IPS-20b (cell line): ENCODE measurements around the gene RERE.
"Not testable (repeated sequence)": the region's sequence is repeated elsewhere in the genome, so short reads cannot be mapped to it uniquely, and the experiment has no call there.

Source experiments
- H3K27ac ChIP-seq: one replicate; pipeline ENCODE4 v1.5.1; 2013; ENCODE audit warnings: low read length
- H3K27me3 ChIP-seq: 2 replicates; pipeline ENCODE4 v1.6.1; 2013; ENCODE audit warnings: mild to moderate bottlenecking, low read length, inconsistent platforms; ENCODE audit not compliant: insufficient read depth
- H3K36me3 ChIP-seq: 2 replicates; pipeline ENCODE4 v1.6.1; 2013; ENCODE audit warnings: low read depth, mild to moderate bottlenecking, inconsistent platforms, low read length, moderate library complexity; ENCODE audit not compliant: insufficient read depth
- H3K4me1 ChIP-seq: 2 replicates; pipeline ENCODE4 v1.6.1; 2013; ENCODE audit warnings: mild to moderate bottlenecking, control low read depth, inconsistent platforms, low read length, moderate library complexity; ENCODE audit not compliant: insufficient read depth
- H3K4me3 ChIP-seq: 2 replicates; pipeline ENCODE4 v1.5.1; 2013; ENCODE audit warnings: mild to moderate bottlenecking, low read length, inconsistent platforms
- H3K9ac ChIP-seq: 2 replicates; pipeline ENCODE4 v1.6.1; 2013; ENCODE audit warnings: low read depth, mild to moderate bottlenecking, inconsistent platforms, low read length, moderate library complexity
- H3K9me3 ChIP-seq: 2 replicates; pipeline ENCODE4 v1.6.1; 2013; ENCODE audit warnings: mild to moderate bottlenecking, low read depth, low read length, inconsistent platforms; ENCODE audit not compliant: insufficient read depth

Gene RERE

DNA sequence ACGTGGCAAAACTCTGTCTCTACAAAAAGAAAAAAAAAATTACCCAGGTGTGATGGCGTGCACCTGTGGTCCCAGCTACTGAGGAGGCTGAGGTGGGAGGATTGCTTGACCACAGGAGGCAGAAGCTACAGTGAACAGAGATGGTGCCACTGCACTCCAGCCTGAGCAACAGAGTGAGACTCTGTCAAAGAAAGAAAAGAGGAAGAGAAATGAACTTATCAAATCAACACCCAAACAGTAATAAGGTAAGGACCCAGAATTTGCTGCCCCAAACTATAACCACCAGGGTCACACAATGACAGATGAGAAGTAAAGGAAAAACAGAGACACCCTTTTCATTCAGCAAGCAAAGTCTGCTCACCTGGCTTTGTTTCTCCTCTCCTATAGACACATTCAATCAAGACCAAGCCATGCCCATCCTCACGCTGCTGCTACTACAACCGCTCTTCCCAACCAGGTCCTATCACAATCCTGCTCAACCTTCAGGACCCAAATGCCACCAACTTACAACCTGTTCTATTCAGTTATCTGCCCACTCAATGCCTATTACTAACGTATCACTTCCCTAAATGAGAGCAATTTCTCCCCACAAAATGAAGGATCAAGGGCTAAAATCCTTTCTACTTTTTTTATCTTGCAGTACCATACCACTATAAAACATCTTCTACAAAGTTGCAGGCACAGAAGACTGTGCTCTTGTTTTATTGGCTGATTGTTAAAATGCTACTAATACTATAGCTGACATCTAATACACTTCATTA is 183.5 kb downstream of the RERE start:
- Histone ChIP-seq H3K27ac (no peak overlapping the region), H3K9me3 (no peaks in the 10 kb centered on the region), H3K27me3 (no peaks in the 10 kb centered on the region), H3K9ac (no peak overlapping the region), H3K36me3 (no peaks in the 10 kb centered on the region), H3K4me3 (no peak overlapping the region), H3K4me1 (peaks cover 23% of the 10 kb centered on the region)

DNA sequence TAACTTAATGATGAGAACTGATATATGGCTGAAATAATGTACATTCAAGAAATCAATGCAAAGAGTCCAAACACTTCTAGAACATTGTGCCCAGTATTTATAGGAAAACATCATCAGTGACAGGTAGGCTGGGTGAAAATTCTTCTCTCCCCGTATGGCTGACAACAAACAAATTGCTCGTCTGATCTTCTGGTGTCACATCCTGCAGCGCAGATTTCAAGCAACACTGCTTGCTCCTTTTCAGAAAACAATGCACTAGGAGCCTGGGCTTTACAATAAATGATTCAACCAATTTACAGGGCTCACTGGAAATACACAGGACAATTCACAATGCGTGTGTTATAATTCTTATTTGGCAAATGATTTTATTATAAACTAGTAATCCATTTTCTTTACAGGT is 185.3 kb downstream of the RERE start:
- H3K27ac ChIP-seq, result no peak overlapping the region
- H3K9ac ChIP-seq, result no peak overlapping the region
- H3K4me3 ChIP-seq, result no peak overlapping the region
- no peaks in the 10 kb centered on the region for H3K9me3 ChIP-seq
- peaks cover 30% of the 10 kb centered on the region for H3K4me1 ChIP-seq
- H3K36me3 ChIP-seq, result no peaks in the 10 kb centered on the region
- no peaks in the 10 kb centered on the region for H3K27me3 ChIP-seq

GRCh38 chr1:8631163-8631562 is 186.3 kb downstream of the RERE start:
- Histone ChIP-seq H3K36me3 (no peaks in the 10 kb centered on the region), H3K27ac (no peak overlapping the region), H3K4me3 (no peak overlapping the region), H3K27me3 (no peaks in the 10 kb centered on the region), H3K4me1 (peaks cover 39% of the 10 kb centered on the region), H3K9me3 (no peaks in the 10 kb centered on the region), H3K9ac (no peak overlapping the region)

- no peaks in the 10 kb centered on the region for H3K27me3 ChIP-seq
- no peak overlapping the region for H3K4me3 ChIP-seq
- no peak overlapping the region for H3K27ac ChIP-seq
- no peaks in the 10 kb centered on the region for H3K36me3 ChIP-seq
- no peak overlapping the region for H3K9ac ChIP-seq
- H3K4me1 ChIP-seq, result peaks cover 47% of the 10 kb centered on the region
- H3K9me3 ChIP-seq, result no peaks in the 10 kb centered on the region
These were observed 188.0 kb downstream of the RERE start for GRCh38 chr1:8629241-8630091.

GRCh38 chr1:8628606-8629005 is 188.8 kb downstream of the RERE start:
- Histone ChIP-seq H3K4me3 (no peak overlapping the region), H3K4me1 (peaks cover 47% of the 10 kb centered on the region), H3K27me3 (no peaks in the 10 kb centered on the region), H3K27ac (no peak overlapping the region), H3K9me3 (no peaks in the 10 kb centered on the region), H3K36me3 (peaks cover 4% of the 10 kb centered on the region; the same call in 1 of the 2 replicates), H3K9ac (no peak overlapping the region)

DNA sequence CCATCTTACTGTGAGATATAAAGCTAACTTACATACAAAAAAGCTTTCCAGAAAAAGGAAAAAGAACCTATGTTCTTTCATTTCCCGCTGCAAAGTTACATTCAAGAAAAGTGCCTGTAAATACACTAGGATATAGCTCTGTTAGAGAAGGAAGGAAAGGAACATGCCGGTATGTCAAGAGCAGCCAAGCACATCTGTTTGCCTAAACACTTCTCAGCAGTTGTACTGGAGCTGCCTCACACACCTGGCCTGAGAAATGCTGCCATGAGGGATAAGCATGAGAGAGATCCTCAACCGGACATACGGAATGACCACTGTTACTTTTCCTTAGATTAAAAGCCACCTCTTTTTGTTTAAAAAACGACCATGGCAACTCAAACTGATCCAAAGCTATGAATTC is 189.7 kb downstream of the RERE start:
- Histone ChIP-seq H3K4me3 (no peak overlapping the region), H3K36me3 (peaks cover 5% of the 10 kb centered on the region; the same call in 1 of the 2 replicates), H3K27me3 (no peaks in the 10 kb centered on the region), H3K9ac (no peak overlapping the region), H3K27ac (no peak overlapping the region), H3K4me1 (peaks cover 47% of the 10 kb centered on the region), H3K9me3 (no peaks in the 10 kb centered on the region)

DNA sequence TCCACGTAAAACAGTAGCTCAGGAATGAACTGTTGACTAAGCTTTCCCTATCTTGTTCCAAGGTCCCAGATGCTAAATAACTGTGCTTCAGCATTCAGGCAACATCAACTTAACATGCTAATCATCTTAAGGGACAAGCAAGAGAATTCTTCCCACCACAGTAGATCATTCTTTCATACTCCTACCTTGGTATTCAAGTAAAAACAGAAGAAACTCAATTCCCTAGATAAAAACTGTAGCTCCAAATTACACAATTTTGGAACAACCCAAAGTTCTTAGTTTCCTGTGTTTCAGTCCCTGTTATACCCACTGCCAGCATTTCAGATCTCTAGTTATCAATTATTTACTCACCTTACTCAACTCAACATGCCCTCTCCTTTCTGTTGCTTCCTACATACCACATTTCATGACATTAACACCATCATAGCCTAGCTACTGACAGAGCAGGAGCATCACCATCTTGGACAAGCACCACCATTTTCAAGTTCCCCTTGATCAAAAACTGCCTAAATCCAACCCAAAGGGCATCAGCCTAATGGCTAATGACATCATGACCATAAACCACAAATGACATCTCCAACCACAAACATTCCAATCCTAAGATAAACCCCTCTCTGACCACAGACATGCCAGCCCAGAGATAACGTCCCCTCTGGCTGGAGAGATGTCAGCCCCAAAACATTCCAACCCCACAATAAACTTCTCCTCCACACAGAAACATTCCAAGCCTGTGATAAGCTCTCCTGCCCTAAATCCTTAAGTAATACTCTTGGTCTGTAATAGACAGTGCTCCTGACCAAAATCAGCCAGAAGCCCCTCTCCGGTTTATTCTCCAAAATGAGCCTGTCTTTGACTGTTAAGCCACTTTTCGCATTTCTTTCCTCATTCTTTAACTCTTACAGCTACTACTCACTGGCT is 191.2 kb downstream of the RERE start:
- Histone ChIP-seq H3K27me3 (no peaks in the 10 kb centered on the region), H3K27ac (no peak overlapping the region), H3K36me3 (peaks cover 5% of the 10 kb centered on the region; the same call in 1 of the 2 replicates), H3K9ac (no peak overlapping the region), H3K4me1 (peaks cover 40% of the 10 kb centered on the region), H3K9me3 (no peaks in the 10 kb centered on the region), H3K4me3 (no peak overlapping the region)

DNA sequence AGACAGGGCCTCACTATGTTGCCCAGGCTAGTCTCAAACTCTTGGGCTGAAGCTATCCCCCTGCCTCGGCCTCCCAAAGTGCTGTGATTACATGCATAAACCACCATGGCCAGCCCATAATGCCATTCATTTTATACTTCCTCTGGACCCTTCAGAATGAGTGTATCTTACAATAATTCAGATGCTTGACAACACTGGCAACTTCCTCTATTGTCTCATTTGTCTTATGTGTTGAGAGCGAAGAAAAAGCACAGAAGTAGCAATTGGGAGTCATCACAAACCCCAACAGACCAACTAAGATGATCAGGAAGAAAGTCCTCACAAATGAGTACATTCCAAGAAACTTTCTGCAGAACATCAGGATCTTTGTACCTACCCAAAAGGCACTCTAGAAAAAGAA is 191.9 kb downstream of the RERE start:
- Histone ChIP-seq H3K9me3 (no peaks in the 10 kb centered on the region), H3K9ac (no peak overlapping the region), H3K27ac (no peak overlapping the region), H3K27me3 (no peaks in the 10 kb centered on the region), H3K4me3 (no peak overlapping the region), H3K36me3 (peaks cover 5% of the 10 kb centered on the region; the same call in 1 of the 2 replicates), H3K4me1 (peaks cover 39% of the 10 kb centered on the region)

DNA sequence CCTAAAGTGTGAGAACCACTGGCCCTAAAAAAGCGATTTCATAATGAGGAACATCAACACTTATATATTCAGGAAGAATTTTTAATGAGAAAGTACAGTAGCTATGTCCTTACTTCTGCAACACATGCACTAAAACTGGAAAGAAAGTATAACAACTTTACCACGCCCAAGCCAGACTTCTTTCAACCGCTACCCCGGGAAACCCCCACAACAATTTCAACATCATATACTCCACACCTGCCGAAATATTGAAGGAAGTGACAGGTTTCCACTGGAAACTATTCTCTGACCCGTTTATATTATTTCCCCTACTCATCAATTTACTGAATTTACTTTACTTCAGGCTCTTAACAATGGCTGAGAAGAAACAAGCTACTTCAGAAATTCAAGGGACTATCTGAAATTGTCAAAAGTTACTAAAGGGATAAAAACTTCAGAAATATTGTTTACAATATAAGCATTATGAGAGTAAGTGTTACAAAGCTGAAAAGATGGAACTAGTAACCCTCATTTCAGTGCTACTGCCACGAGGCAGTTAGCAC is 193.7 kb downstream of the RERE start:
- not testable (repeated sequence) for H3K9me3 ChIP-seq, H3K4me3 ChIP-seq, H3K27ac ChIP-seq, H3K36me3 ChIP-seq, H3K27me3 ChIP-seq, H3K9ac ChIP-seq
- H3K4me1 ChIP-seq, result peaks cover 24% of the 10 kb centered on the region

- not testable (repeated sequence) for H3K9me3 ChIP-seq, H3K4me3 ChIP-seq, H3K27ac ChIP-seq, H3K27me3 ChIP-seq, H3K9ac ChIP-seq, H3K36me3 ChIP-seq
- H3K4me1 ChIP-seq, result peaks cover 15% of the 10 kb centered on the region
These were observed 195.6 kb downstream of the RERE start for GRCh38 chr1:8621785-8622348.

DNA sequence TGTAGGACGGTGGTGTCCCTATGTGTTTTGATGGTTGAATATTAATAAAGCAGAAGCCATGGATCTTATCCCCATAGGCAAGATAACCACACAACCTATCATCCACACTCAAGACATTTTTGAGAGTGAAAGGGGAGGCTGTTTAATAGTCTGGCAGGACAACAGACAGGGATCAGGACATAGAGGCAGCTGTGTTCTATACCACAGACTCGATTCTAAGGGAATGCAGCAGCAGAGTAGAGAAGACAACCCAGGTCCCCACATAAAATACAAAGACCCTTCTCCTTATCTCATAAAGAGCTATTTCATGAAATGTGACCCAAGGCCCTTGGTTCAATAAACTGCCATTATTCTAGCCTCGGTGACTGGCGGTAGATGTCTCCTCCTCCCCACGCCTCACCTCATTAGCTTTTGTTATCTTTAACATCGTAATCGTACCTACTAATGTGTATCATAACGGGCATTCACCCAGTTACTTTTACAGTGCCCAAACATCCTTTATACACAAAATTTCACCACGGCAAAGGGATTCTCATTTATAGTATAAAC is 196.3 kb downstream of the RERE start:
- not testable (repeated sequence) for H3K4me1 ChIP-seq, H3K9me3 ChIP-seq, H3K9ac ChIP-seq, H3K4me3 ChIP-seq, H3K27ac ChIP-seq, H3K36me3 ChIP-seq, H3K27me3 ChIP-seq
